Measurements from ENCODE around the gene P2RY13. TPM values are rescaled to one million over a fixed set of nuclear protein-coding genes. Genes with fewer than 3 reads are reported as not detected.

P2RY13 gene
- total RNA-seq, 2 donors from 2014 or later: not detected

DNA sequence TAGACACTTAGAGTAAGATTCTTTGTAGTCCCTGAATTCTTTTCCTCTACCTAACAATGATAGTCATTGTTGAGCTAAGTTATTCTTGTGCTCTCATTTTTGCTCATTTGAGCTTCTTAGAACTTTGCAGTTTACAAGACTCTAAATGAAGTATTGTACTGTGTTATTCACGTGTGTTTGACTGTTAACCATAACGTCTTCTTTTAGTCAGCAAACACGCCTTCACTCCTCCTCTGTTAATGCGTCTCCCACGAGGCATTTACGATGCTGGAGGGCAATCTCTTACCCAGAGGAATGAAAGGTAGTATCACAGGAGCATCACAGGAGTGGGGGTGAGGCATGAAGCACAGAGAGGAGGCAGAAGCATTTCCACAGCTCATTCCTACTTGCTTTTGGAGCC, 36.2 kb downstream of the P2RY13 start:
- peak; percentile 46 for ATAC-seq (replicated peaks)
- H3K4me1 Mint-ChIP-seq: no peaks in the 10 kb centered on the region
- H3K27ac Mint-ChIP-seq: no peak overlapping the region
- H3K36me3 Mint-ChIP-seq (ENCODE audit: low read depth): no peaks in the 10 kb centered on the region
- peaks cover 4% of the 10 kb centered on the region for H3K27me3 Mint-ChIP-seq
- no peak overlapping the region for H3K4me3 Mint-ChIP-seq
- H3K9me3 Mint-ChIP-seq: no peaks in the 10 kb centered on the region

DNA sequence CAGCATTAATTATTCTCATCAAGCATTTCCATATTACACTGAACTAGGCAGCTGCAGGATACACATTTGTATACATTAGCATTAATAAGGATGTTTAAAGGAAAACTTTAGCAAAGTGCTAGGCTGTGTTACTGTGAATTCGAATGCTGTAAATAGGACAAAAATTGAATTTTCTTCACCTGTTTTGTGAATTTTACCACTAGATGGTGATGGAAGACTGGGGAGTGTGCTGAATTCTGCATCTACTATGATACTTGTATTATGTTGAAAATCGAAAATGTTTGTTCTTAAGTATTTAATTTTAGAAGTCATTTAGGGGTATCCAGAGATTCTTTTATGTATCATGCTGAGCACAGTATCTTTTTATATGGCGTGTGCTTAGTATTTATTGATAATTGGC, 38.7 kb downstream of the P2RY13 start:
- no peak for ATAC-seq (replicated peaks)

GRCh38 chr3:151289445-151289844, 39.9 kb downstream of the P2RY13 start:
- peaks cover 4% of the 10 kb centered on the region for H3K4me1 Mint-ChIP-seq
- no peaks in the 10 kb centered on the region for H3K9me3 Mint-ChIP-seq
- H3K27ac Mint-ChIP-seq: no peak overlapping the region
- H3K4me3 Mint-ChIP-seq: no peak overlapping the region
- no peaks in the 10 kb centered on the region for H3K27me3 Mint-ChIP-seq
- ATAC-seq (replicated peaks): no peak
- H3K36me3 Mint-ChIP-seq (ENCODE audit: low read depth): no peaks in the 10 kb centered on the region

More for the DNA sequence above, 38.7 kb downstream of the P2RY13 start:
- Mint-ChIP-seq H3K4me3 (no peak overlapping the region), H3K36me3 (ENCODE audit: low read depth) (no peaks in the 10 kb centered on the region), H3K9me3 (no peaks in the 10 kb centered on the region), H3K27me3 (no peaks in the 10 kb centered on the region), H3K27ac (no peak overlapping the region), H3K4me1 (peaks cover 4% of the 10 kb centered on the region)

DNA sequence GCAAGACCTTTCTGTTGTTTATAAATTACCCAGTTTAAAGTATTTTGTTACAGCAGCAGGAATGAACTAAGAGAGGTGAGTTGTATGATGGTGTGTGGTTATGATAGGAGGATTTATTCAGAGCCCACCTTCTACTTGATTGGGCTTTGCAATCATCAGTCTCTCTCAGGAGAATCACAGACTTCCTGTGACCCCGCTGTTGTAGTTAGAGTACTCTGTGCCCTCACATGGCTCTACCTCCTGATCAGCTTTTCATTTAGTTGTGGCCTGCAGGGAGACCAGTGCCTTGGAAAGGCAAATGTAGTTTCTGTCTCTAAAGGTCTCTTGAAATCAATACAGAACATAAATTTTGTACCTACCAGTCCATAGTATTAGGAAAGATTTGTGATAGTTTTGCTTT, 43.4 kb downstream of the P2RY13 start:
- peaks cover 21% of the 10 kb centered on the region for H3K4me1 Mint-ChIP-seq
- no peaks in the 10 kb centered on the region for H3K36me3 Mint-ChIP-seq (ENCODE audit: low read depth)
- no peak for ATAC-seq (replicated peaks)
- H3K27me3 Mint-ChIP-seq: no peaks in the 10 kb centered on the region
- no peak overlapping the region for H3K27ac Mint-ChIP-seq
- no peaks in the 10 kb centered on the region for H3K9me3 Mint-ChIP-seq
- H3K4me3 Mint-ChIP-seq: no peak overlapping the region

GRCh38 chr3:151283907-151284461, 45.4 kb downstream of the P2RY13 start:
- Mint-ChIP-seq H3K9me3 (no peaks in the 10 kb centered on the region), H3K4me3 (peak overlapping the region; percentile 57), H3K4me1 (peaks cover 21% of the 10 kb centered on the region), H3K36me3 (ENCODE audit: low read depth) (no peaks in the 10 kb centered on the region), H3K27me3 (no peaks in the 10 kb centered on the region), H3K27ac (peak overlapping the region; percentile 85)
- ATAC-seq (replicated peaks): peak; percentile 80

DNA sequence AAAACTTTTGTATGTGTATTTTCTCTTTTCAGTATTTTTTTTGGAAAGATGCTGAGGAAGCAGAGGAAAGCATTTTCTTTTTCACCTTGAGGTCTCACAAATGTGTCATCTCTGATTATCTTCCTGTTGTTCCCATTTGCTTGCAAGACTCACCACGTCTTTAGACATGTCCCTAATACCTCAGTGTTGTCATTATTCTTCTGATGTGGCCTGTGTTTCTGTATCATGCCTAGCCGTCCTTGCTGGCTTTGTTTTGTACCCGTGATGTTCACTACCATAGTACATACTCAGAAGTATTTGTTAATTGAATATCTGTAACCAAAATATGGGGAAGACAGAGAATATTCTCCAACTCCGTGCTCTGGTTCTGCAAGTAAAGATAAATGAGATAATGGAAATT, 46.0 kb downstream of the P2RY13 start:
- Mint-ChIP-seq H3K9me3 (no peaks in the 10 kb centered on the region), H3K27ac (peak overlapping the region; percentile 85), H3K27me3 (no peaks in the 10 kb centered on the region), H3K4me3 (peak overlapping the region; percentile 57), H3K4me1 (peaks cover 26% of the 10 kb centered on the region), H3K36me3 (ENCODE audit: low read depth) (no peaks in the 10 kb centered on the region)
- peak; percentile 71 for ATAC-seq (replicated peaks)

GRCh38 chr3:151282921-151283320, 46.4 kb downstream of the P2RY13 start:
- Mint-ChIP-seq H3K27ac (peak overlapping the region; percentile 85), H3K4me1 (peaks cover 30% of the 10 kb centered on the region), H3K9me3 (no peaks in the 10 kb centered on the region), H3K27me3 (no peaks in the 10 kb centered on the region), H3K36me3 (ENCODE audit: low read depth) (no peaks in the 10 kb centered on the region), H3K4me3 (peak overlapping the region; percentile 57)
- peak; percentile 34 for ATAC-seq (replicated peaks)

GRCh38 chr3:151281671-151282324, 47.6 kb downstream of the P2RY13 start:
- Mint-ChIP-seq H3K9me3 (no peaks in the 10 kb centered on the region), H3K27ac (no peak overlapping the region), H3K27me3 (no peaks in the 10 kb centered on the region), H3K4me3 (no peak overlapping the region), H3K36me3 (ENCODE audit: low read depth) (no peaks in the 10 kb centered on the region), H3K4me1 (peaks cover 29% of the 10 kb centered on the region)
- no peak for ATAC-seq (replicated peaks)

- Mint-ChIP-seq H3K27ac (peak within 1 kb of the TSS; percentile 70), H3K4me1 (peaks cover 24% of the 10 kb centered on the region), H3K9me3 (no peaks in the 10 kb centered on the region), H3K4me3 (peak within 1 kb of the TSS; percentile 54), H3K36me3 (ENCODE audit: low read depth) (no peaks in the 10 kb centered on the region), H3K27me3 (no peaks in the 10 kb centered on the region)
- ATAC-seq (replicated peaks): peak; percentile 74
These were observed 51.1 kb downstream of the P2RY13 start, which contains the start of gene P2RY14 for GRCh38 chr3:151278230-151278629. P2RY14 (minus strand) TSS chr3:151278542; CDS start chr3:151214316, 64,226 bp downstream.

- Mint-ChIP-seq H3K4me3 (peak overlapping the region; percentile 65), H3K36me3 (ENCODE audit: low read depth) (no peaks in the 10 kb centered on the region), H3K9me3 (no peaks in the 10 kb centered on the region), H3K27me3 (no peaks in the 10 kb centered on the region), H3K4me1 (peaks cover 18% of the 10 kb centered on the region), H3K27ac (peak overlapping the region; percentile 83)
- ATAC-seq (replicated peaks): peak; percentile 58
These were observed 52.7 kb downstream of the P2RY13 start for GRCh38 chr3:151276687-151277042.

Other genes starting within 250 kb of the P2RY13 start
- 1 to 10 TPM; 3.3 to 6.4 TPM for gene MED12L, start 243.9 kb downstream of the P2RY13 start, total RNA-seq
- gene GPR171, start 126.3 kb downstream of the P2RY13 start, total RNA-seq: 100 to 1,000 TPM; 108 to 131 TPM
- gene P2RY14, start 51.0 kb downstream of the P2RY13 start, total RNA-seq: 1 to 10 TPM in 1 of 2 donors, under 1 TPM in 1; 0.90 to 1.3 TPM
- gene GPR87, start 12.7 kb downstream of the P2RY13 start, total RNA-seq: 1 to 10 TPM; 3.2 to 5.0 TPM
- not detected for gene P2RY12, start 55.2 kb upstream of the P2RY13 start, total RNA-seq
- under 1 TPM in 1 of 2 donors, not detected in 1; 0.03 TPM for gene IGSF10, start 131.5 kb upstream of the P2RY13 start, total RNA-seq

All from activated T-helper 17 cell treated with anti-CD3 and anti-CD28 coated beads, Interleukin-2, amount 50 U/mL, for 72 hours (primary cell).